HEK293T (cell line): ENCODE measurements around the gene MUC4.

Experiments
- CTCF ChIA-PET: fragments of 350-600 bp; formaldehyde crosslinking; extraction: SDS; loops from one replicate; lab custom pipeline; 2021; ENCODE audit warnings: antibody characterized with exemption, inconsistent platforms; lab: Yijun Ruan, JAX
- POLR2A ChIA-PET: fragments of 350-600 bp; formaldehyde crosslinking; extraction: SDS; loops from one replicate; lab custom pipeline; 2020; ENCODE audit warnings: antibody characterized with exemption, inconsistent platforms; lab: Yijun Ruan, JAX
- DNase-seq: peaks from one replicate; pipeline ENCODE4 v3.0.0; 2012; ENCODE audit warnings: mixed read lengths; ENCODE audit errors: extremely low spot score
- ARNT ChIP-seq: fragments of 450-650 bp; IDR thresholded peaks from 2 replicates; pipeline ENCODE4 v1.6.1; 2017; ENCODE audit warnings: mild to moderate bottlenecking
- BHLHE40 ChIP-seq: fragments of 450-650 bp; IDR thresholded peaks from 2 replicates; pipeline ENCODE4 v1.6.1; 2016; ENCODE audit warnings: mild to moderate bottlenecking, moderate library complexity, borderline replicate concordance
- CTBP1 ChIP-seq: fragments of 450-650 bp; IDR thresholded peaks from 2 replicates; pipeline ENCODE4 v1.6.1; 2016; ENCODE audit warnings: borderline replicate concordance
- ELF4 ChIP-seq: fragments of 450-650 bp; IDR thresholded peaks from 2 replicates; pipeline ENCODE4 v1.6.1; 2017; ENCODE audit warnings: antibody characterized with exemption
- FOXA1 ChIP-seq: fragments of 450-650 bp; IDR thresholded peaks from 2 replicates; pipeline ENCODE4 v1.6.1; 2016; ENCODE audit warnings: mild to moderate bottlenecking
- FOXK2 ChIP-seq: fragments of 450-650 bp; IDR thresholded peaks from 2 replicates; pipeline ENCODE4 v1.6.1; 2016; ENCODE audit warnings: mild to moderate bottlenecking
- FOXM1 ChIP-seq: fragments of 450-650 bp; IDR thresholded peaks from 2 replicates; pipeline ENCODE4 v1.6.1; 2017; ENCODE audit warnings: mild to moderate bottlenecking, borderline replicate concordance
- HDGF ChIP-seq: fragments of 450-650 bp; IDR thresholded peaks from 2 replicates; pipeline ENCODE4 v1.6.1; 2017; ENCODE audit warnings: antibody characterized with exemption, borderline replicate concordance
- L3MBTL2 ChIP-seq: fragments of 450-650 bp; conservative IDR thresholded peaks from 2 replicates; pipeline ENCODE4 v1.6.1; 2016; ENCODE audit warnings: mild to moderate bottlenecking
- LEF1 ChIP-seq: fragments of 450-650 bp; IDR thresholded peaks from 2 replicates; pipeline ENCODE4 v1.6.1; 2017; ENCODE audit warnings: mild to moderate bottlenecking, borderline replicate concordance
- NFRKB ChIP-seq: fragments of 450-650 bp; IDR thresholded peaks from 2 replicates; pipeline ENCODE4 v1.6.1; 2016; ENCODE audit warnings: mild to moderate bottlenecking, moderate library complexity
- SP1 ChIP-seq: fragments of 450-650 bp; IDR thresholded peaks from 2 replicates; pipeline ENCODE4 v1.6.1; 2017
- SUZ12 ChIP-seq: fragments of 450-650 bp; IDR thresholded peaks from 2 replicates; pipeline ENCODE4 v1.6.1; 2016; ENCODE audit warnings: mild to moderate bottlenecking
- TARDBP ChIP-seq: fragments of 450-650 bp; IDR thresholded peaks from 2 replicates; pipeline ENCODE4 v1.6.1; 2016
- ZNF384 ChIP-seq: fragments of 450-650 bp; IDR thresholded peaks from 2 replicates; pipeline ENCODE4 v1.6.1; 2016
- TF ChIP-seq, protein P1 (sequence below): fragments of 450-650 bp; IDR thresholded peaks from 2 replicates; pipeline ENCODE4 v1.6.1; 2016

Gene MUC4

DNA sequence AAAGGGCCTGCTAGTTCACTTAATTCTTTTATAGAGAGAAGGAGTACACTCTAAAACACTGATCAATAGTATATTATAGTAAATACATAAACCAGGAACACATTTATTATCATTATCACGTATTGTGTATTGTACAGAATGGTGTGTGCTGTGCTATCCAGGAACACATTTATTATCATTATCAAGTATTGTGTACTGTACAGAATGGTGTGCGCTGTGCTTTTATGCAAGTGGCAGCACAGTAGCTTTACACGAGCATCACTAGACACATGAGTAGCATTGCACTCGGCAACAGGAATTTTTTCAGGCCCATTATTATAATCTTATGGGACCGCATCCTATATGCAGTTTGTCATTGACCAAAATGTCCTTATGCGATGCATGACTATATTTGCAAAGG lies 111.9 kb downstream of the MUC4 start:
- TF ChIP-seq SUZ12, result no peak
- TF ChIP-seq, protein P1, sequence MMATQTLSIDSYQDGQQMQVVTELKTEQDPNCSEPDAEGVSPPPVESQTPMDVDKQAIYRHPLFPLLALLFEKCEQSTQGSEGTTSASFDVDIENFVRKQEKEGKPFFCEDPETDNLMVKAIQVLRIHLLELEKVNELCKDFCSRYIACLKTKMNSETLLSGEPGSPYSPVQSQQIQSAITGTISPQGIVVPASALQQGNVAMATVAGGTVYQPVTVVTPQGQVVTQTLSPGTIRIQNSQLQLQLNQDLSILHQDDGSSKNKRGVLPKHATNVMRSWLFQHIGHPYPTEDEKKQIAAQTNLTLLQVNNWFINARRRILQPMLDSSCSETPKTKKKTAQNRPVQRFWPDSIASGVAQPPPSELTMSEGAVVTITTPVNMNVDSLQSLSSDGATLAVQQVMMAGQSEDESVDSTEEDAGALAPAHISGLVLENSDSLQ, result no peak
- TF ChIP-seq FOXK2, result no peak
- no peak for TF ChIP-seq SP1
- ChIA-PET POLR2A (no interaction called here), CTCF (no interaction called here)
- DNase-seq, result no peak

- DNase-seq, result no peak
- TF ChIP-seq ZNF384 (no peak), SUZ12 (no peak), BHLHE40 (no peak), TARDBP (no peak), SP1 (no peak), ARNT (no peak), ELF4 (no peak), L3MBTL2 (no peak), HDGF (no peak)
- TF ChIP-seq, protein P1, result no peak
- CTCF ChIA-PET, result no interaction called here
- POLR2A ChIA-PET, result no interaction called here
Measured at GRCh38 chr3:195699388-195699771, 112.3 kb downstream of the MUC4 start.

- no peak for TF ChIP-seq SUZ12
- TF ChIP-seq BHLHE40, result no peak
- TF ChIP-seq TARDBP, result no peak
- no peak for TF ChIP-seq ELF4
- no peak for TF ChIP-seq SP1
- no peak for TF ChIP-seq FOXA1
- no peak for TF ChIP-seq ZNF384
- no peak for TF ChIP-seq ARNT
- TF ChIP-seq L3MBTL2, result no peak
- TF ChIP-seq HDGF, result no peak
- TF ChIP-seq LEF1, result no peak
- TF ChIP-seq FOXK2, result no peak
- no peak for TF ChIP-seq NFRKB
- no peak for TF ChIP-seq FOXM1
- TF ChIP-seq, protein P1, result no peak
- TF ChIP-seq CTBP1, result no peak
- DNase-seq, result no peak
- POLR2A ChIA-PET, result no interaction called here
- CTCF ChIA-PET, result no interaction called here
Measured at GRCh38 chr3:195698647-195699387, 112.9 kb downstream of the MUC4 start.

DNA sequence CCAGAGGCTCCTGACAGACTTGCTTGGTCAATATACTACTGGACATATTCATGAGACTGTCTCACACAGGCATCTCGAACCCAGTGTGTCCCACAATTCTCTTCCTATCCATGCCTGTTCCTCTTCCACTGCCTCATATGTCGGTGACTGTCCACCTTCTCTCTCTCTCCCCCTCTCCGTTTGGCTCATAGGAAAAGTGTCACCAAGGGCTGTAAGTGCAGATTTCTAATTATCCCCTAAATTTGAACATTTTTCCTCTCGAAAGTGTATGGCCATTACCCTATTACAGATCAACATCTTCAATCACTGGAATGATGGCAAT lies 113.4 kb downstream of the MUC4 start:
- no peak for TF ChIP-seq FOXM1
- no peak for TF ChIP-seq BHLHE40
- TF ChIP-seq L3MBTL2, result no peak
- no peak for TF ChIP-seq ELF4
- TF ChIP-seq TARDBP, result no peak
- no peak for TF ChIP-seq FOXA1
- no peak for TF ChIP-seq SP1
- no peak for TF ChIP-seq SUZ12
- no peak for TF ChIP-seq CTBP1
- TF ChIP-seq ARNT, result no peak
- no peak for TF ChIP-seq LEF1
- no peak for TF ChIP-seq ZNF384
- no peak for TF ChIP-seq HDGF
- TF ChIP-seq, protein P1, result no peak
- no peak for TF ChIP-seq FOXK2
- TF ChIP-seq NFRKB, result no peak
- ChIA-PET POLR2A (no interaction called here), CTCF (no interaction called here)
- DNase-seq, result no peak

DNA sequence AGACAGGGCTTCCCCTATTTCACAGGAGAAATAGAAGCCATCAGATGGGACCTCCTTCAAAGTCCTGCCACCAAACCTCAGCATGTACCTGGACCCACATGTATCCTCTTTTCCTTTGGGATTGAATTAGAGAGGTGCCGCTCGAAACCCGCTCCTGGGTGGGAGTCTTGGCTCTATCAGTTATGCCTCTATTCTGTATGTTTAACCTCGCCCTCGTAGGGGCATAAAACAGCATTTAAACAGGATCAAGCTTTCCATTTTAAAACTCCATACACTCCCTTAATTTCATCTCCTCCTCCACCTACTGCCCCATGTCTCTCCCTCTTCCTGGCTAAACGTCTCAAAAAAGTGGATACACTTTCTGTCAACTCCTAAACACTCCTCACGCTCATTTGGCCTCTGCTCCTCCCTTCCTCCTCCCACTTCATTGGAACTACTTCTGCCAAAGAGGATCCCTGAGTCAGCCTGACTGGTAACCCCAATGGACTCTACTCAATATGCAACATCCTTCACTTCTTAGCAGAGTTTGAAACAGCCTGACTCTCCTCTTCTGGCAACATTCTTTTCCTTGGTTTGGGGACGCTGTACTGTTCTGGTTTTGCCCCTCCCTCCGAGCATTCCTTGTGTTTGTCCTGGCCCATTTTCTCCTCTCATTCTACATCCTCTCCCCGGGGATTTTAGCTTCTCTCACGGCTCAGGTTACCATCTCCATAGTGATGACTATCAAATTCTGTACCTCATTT lies 114.0 kb downstream of the MUC4 start:
- CTCF ChIA-PET, result no interaction called here
- POLR2A ChIA-PET, result no interaction called here
- no peak for DNase-seq
- TF ChIP-seq HDGF (no peak), SUZ12 (no peak), FOXK2 (no peak), ELF4 (no peak), SP1 (no peak), NFRKB (no peak), ZNF384 (no peak), FOXM1 (no peak)
